Nephron (organoid): ENCODE data around the gene ADGRF3.
"Not testable (repeated sequence)": the region's sequence is repeated elsewhere in the genome, so short reads cannot be mapped to it uniquely, and the experiment has no call there.

ENCODE experiments used
- H3K27ac Mint-ChIP-seq, 3 experiments: 2 replicates each; pipeline ENCODE4 v1.8.0; 2020; ENCODE audit warnings: mixed read lengths in 3 of 3, mild to moderate bottlenecking in 2 of 3, moderate library complexity in 1 of 3
- H3K27me3 Mint-ChIP-seq: 2 replicates; pipeline ENCODE4 v1.8.0; 2021; ENCODE audit warnings: low read depth, mild to moderate bottlenecking, moderate library complexity, mixed read lengths
- H3K36me3 Mint-ChIP-seq: 2 replicates; pipeline ENCODE4 v1.8.0; 2020; ENCODE audit warnings: low read depth, mixed read lengths
- H3K4me1 Mint-ChIP-seq: 2 replicates; pipeline ENCODE4 v1.8.0; 2020; ENCODE audit warnings: mixed read lengths
- H3K4me3 Mint-ChIP-seq, 3 experiments: 2 replicates each; pipeline ENCODE4 v1.8.0; 2020; ENCODE audit warnings: mild to moderate bottlenecking in 3 of 3, mixed read lengths in 3 of 3, moderate library complexity in 2 of 3
- H3K9me3 Mint-ChIP-seq: 2 replicates; pipeline ENCODE4 v1.8.0; 2020; ENCODE audit warnings: mixed read lengths
- CTCF ChIP-seq, 3 experiments: fragments of 200-600 bp; sonication (generic); IDR thresholded peaks; one replicate each; pipeline ENCODE4 v1.5.0; 2021; ENCODE audit warnings: antibody characterized with exemption in 3 of 3; ENCODE audit not compliant: unreplicated experiment in 3 of 3

Gene ADGRF3

GRCh38 chr2:26268213-26268612 is 78.4 kb downstream of the ADGRF3 start:
- Mint-ChIP-seq H3K9me3 (no peaks in the 10 kb centered on the region), H3K4me1 (no peaks in the 10 kb centered on the region), H3K36me3 (peaks cover 42% of the 10 kb centered on the region), H3K27ac (no peak overlapping the region), H3K4me3 (no peak overlapping the region), H3K27me3 (no peaks in the 10 kb centered on the region)
- TF ChIP-seq CTCF (IDR thresholded peaks at IDR 0.05; ENCODE audit: unreplicated experiment in 3 of 3): no peak

- not testable (repeated sequence) for H3K27ac Mint-ChIP-seq, H3K4me1 Mint-ChIP-seq, H3K9me3 Mint-ChIP-seq, H3K4me3 Mint-ChIP-seq, H3K27me3 Mint-ChIP-seq
- H3K36me3 Mint-ChIP-seq: peaks cover 54% of the 10 kb centered on the region
Measured at GRCh38 chr2:26258836-26259235, 87.8 kb downstream of the ADGRF3 start.
